OCI-LY7 (cell line): ENCODE measurements around the gene RNF13. TPM values are rescaled to one million over a fixed set of nuclear protein-coding genes. Genes with fewer than 3 reads are reported as not detected.

Source experiments
- BruUV-seq: library from RNA; stranded (reverse); fragments of 400-500 nt; replicated peaks from 2 replicates; lab custom pipeline; 2021; lab: Mats Ljungman, UMichigan
- CTCF ChIA-PET: fragments of 300-600 bp; sonication (Branson Sonifier 250); formaldehyde crosslinking; loops from one replicate; lab custom pipeline; 2022; ENCODE audit warnings: antibody characterized with exemption; ENCODE audit not compliant: unreplicated experiment; lab: Charles Lee
- POLR2A ChIA-PET: fragments of 300-600 bp; sonication (Branson Sonifier 250); formaldehyde crosslinking; loops from one replicate; lab custom pipeline; 2022; ENCODE audit warnings: antibody characterized with exemption; lab: Charles Lee
- DNase-seq: peaks from one replicate; pipeline ENCODE4 v3.0.0-alpha.2; 2015; ENCODE audit warnings: low spot score
- H2AFZ ChIP-seq: fragments of 200-600 bp; sonication (generic), shearing (Covaris generic); 2 replicates; pipeline ENCODE4 v1.6.1; 2014; ENCODE audit warnings: mild to moderate bottlenecking, antibody characterized with exemption, low read length, moderate library complexity
- H3K27ac ChIP-seq: fragments of 200-600 bp; sonication (generic); 2 replicates; pipeline ENCODE4 v1.5.1; 2014; ENCODE audit warnings: mixed run types, low read depth, mild to moderate bottlenecking, moderate library complexity, low read length, inconsistent platforms; ENCODE audit not compliant: poor library complexity, severe bottlenecking
- H3K36me3 ChIP-seq: fragments of 200-600 bp; sonication (generic); 2 replicates; pipeline ENCODE4 v1.6.1; 2014; ENCODE audit warnings: mild to moderate bottlenecking, antibody characterized with exemption, low read length, moderate library complexity, mixed read lengths; ENCODE audit not compliant: insufficient read depth
- H3K4me1 ChIP-seq: fragments of 200-600 bp; sonication (generic); 2 replicates; pipeline ENCODE4 v1.5.1; 2014; ENCODE audit warnings: mild to moderate bottlenecking, low read length; ENCODE audit not compliant: insufficient read depth, poor library complexity, severe bottlenecking
- H3K4me2 ChIP-seq: fragments of 200-600 bp; sonication (generic); 2 replicates; pipeline ENCODE4 v1.6.1; 2014; ENCODE audit warnings: mild to moderate bottlenecking, low read length
- H3K4me3 ChIP-seq: fragments of 200-600 bp; sonication (generic); 2 replicates; pipeline ENCODE4 v1.5.1; 2014; ENCODE audit warnings: mild to moderate bottlenecking, low read depth, low read length; ENCODE audit not compliant: poor library complexity, severe bottlenecking
- H3K79me2 ChIP-seq: fragments of 200-600 bp; sonication (generic); 2 replicates; pipeline ENCODE4 v1.6.1; 2016; ENCODE audit warnings: low read depth, mild to moderate bottlenecking, low read length, moderate library complexity, mixed read lengths; ENCODE audit not compliant: insufficient read depth
- H3K9me2 ChIP-seq: fragments of 200-600 bp; sonication (generic); 2 replicates; pipeline ENCODE4 v1.6.1; 2016; ENCODE audit warnings: mild to moderate bottlenecking, low read length, mixed read lengths; ENCODE audit not compliant: insufficient read depth
- H3K9me3 ChIP-seq: fragments of 200-600 bp; sonication (generic); 2 replicates; pipeline ENCODE4 v1.6.1; 2014; ENCODE audit warnings: mild to moderate bottlenecking, mixed run types, low read length, mixed read lengths
- H4K20me1 ChIP-seq: fragments of 200-600 bp; sonication (generic); 2 replicates; pipeline ENCODE4 v1.6.1; 2014; ENCODE audit warnings: mild to moderate bottlenecking, antibody characterized with exemption, low read length, moderate library complexity, mixed read lengths; ENCODE audit not compliant: insufficient read depth
- CTCF ChIP-seq: fragments of 200-600 bp; sonication (generic); conservative IDR thresholded peaks from 2 replicates; pipeline ENCODE4 v1.5.1; 2014; ENCODE audit warnings: mild to moderate bottlenecking, antibody characterized with exemption, low read length, moderate library complexity, mixed read lengths
- EZH2phosphoT487 ChIP-seq: fragments of 200-600 bp; sonication (generic); IDR thresholded peaks from 2 replicates; pipeline ENCODE4 v1.6.1; 2018; ENCODE audit warnings: low read depth, borderline replicate concordance, mild to moderate bottlenecking, mixed run types, antibody characterized with exemption, low read length, moderate library complexity, mixed read lengths
- intact Hi-C: fragments of 100-400 bp; cut with micrococcal nuclease; formaldehyde crosslinking; loops from one replicate; pipeline ENCODE4 v1.10.0; 2022; ENCODE audit not compliant: unreplicated experiment
- total RNA-seq, 2 experiments: library from RNA; depleted of rRNA in 1 of 2; stranded (reverse); fragments of >200 nt in 1 of 2; shearing (Covaris generic) in 1 of 2; gene quantifications; 2 replicates each; pipeline ENCODE4 v1.2.3, GENCODE V29; 2014 to 2022

The RNF13 gene
- total RNA-seq, 2 experiments from 2014 or later, result 26.2 to 37.3 TPM

GRCh38 chr3:149989307-149989706 is 176.3 kb downstream of the RNF13 start:
- Histone ChIP-seq H3K9me3 (no peaks in the 10 kb centered on the region), H3K36me3 (no peaks in the 10 kb centered on the region), H3K4me3 (no peak overlapping the region), H3K4me1 (no peaks in the 10 kb centered on the region), H3K9me2 (no peaks in the 10 kb centered on the region), H4K20me1 (no peaks in the 10 kb centered on the region), H3K4me2 (no peak overlapping the region), H3K79me2 (no peaks in the 10 kb centered on the region), H3K27ac (no peak overlapping the region), H2AFZ (no peak overlapping the region)
- intact Hi-C loops, result no loop called here
- TF ChIP-seq EZH2phosphoT487 (no peak), CTCF (no peak)
- no TSS peak for BruUV-seq
- POLR2A ChIA-PET, result interaction anchor here (0.6 kb wide), 1 partner anchor 1191 kb away, joined by 6 read pairs; no protein-coding TSS in a partner anchor
- CTCF ChIA-PET, result no interaction called here
- no peak for DNase-seq

GRCh38 chr3:149990423-149990948 is 177.5 kb downstream of the RNF13 start:
- Histone ChIP-seq H3K4me3 (no peak overlapping the region), H4K20me1 (no peaks in the 10 kb centered on the region), H3K79me2 (no peaks in the 10 kb centered on the region), H3K9me3 (peaks cover 6% of the 10 kb centered on the region; the same call in 1 of the 2 replicates), H2AFZ (no peak overlapping the region), H3K4me1 (no peaks in the 10 kb centered on the region), H3K4me2 (no peak overlapping the region), H3K36me3 (no peaks in the 10 kb centered on the region), H3K9me2 (no peaks in the 10 kb centered on the region), H3K27ac (no peak overlapping the region)
- intact Hi-C loops, result no loop called here
- BruUV-seq, result no TSS peak
- CTCF ChIA-PET, result no interaction called here
- DNase-seq, result no peak
- POLR2A ChIA-PET, result no interaction called here
- TF ChIP-seq EZH2phosphoT487 (no peak), CTCF (no peak)

GRCh38 chr3:149992416-149993058 is 179.5 kb downstream of the RNF13 start:
- H3K9me2 ChIP-seq, result no peaks in the 10 kb centered on the region
- ChIA-PET CTCF (no interaction called here), POLR2A (no interaction called here)
- intact Hi-C loops, result no loop called here
- TF ChIP-seq EZH2phosphoT487, result no peak
- no peak for TF ChIP-seq CTCF
- no peaks in the 10 kb centered on the region for H4K20me1 ChIP-seq
- BruUV-seq, result no TSS peak
- H3K79me2 ChIP-seq, result no peaks in the 10 kb centered on the region
- no peak overlapping the region for H3K4me2 ChIP-seq
- no peaks in the 10 kb centered on the region for H3K4me1 ChIP-seq
- no peak overlapping the region for H3K27ac ChIP-seq
- H2AFZ ChIP-seq, result no peak overlapping the region
- H3K9me3 ChIP-seq, result peaks cover 6% of the 10 kb centered on the region; the same call in 1 of the 2 replicates
- no peak overlapping the region for H3K4me3 ChIP-seq
- H3K36me3 ChIP-seq, result no peaks in the 10 kb centered on the region
- DNase-seq, result no peak
